DMS53 (cell line): ENCODE results near the gene PLEKHH2.
"Not testable (repeated sequence)": the region's sequence is repeated elsewhere in the genome, so short reads cannot be mapped to it uniquely, and the experiment has no call there.

Source experiments
- DNase-seq: peaks from one replicate; lab custom pipeline; 2025; lab: John Stamatoyannopoulos, UW

The PLEKHH2 gene

GRCh38 chr2:43637030-43637803 is at the start of gene PLEKHH2:
PLEKHH2 (plus strand) TSS chr2:43637260; CDS start chr2:43644674, 7,414 bp downstream.
- DNase-seq = peak; percentile 97

GRCh38 chr2:43592443-43592842 is 44.6 kb upstream of the PLEKHH2 start:
- no peak for DNase-seq

GRCh38 chr2:43593254-43593653 is 43.8 kb upstream of the PLEKHH2 start:
- DNase-seq = peak; percentile 22

- DNase-seq = no peak
Measured at GRCh38 chr2:43594875-43595274, 42.2 kb upstream of the PLEKHH2 start.

- DNase-seq = peak; percentile 100
Measured at GRCh38 chr2:43595603-43596412, 41.3 kb upstream of the PLEKHH2 start, which contains the start of gene THADA. THADA (minus strand) TSS chr2:43596038; CDS start chr2:43592392, 3,646 bp downstream.

GRCh38 chr2:43600596-43600995 is 36.5 kb upstream of the PLEKHH2 start:
- not testable (repeated sequence) for DNase-seq

- no peak for DNase-seq
Measured at GRCh38 chr2:43604674-43605073, 32.4 kb upstream of the PLEKHH2 start.

- DNase-seq = peak; percentile 88
Measured at GRCh38 chr2:43605079-43605655, 31.9 kb upstream of the PLEKHH2 start.

- DNase-seq = peak; percentile 56
Measured at GRCh38 chr2:43605851-43606250, 31.2 kb upstream of the PLEKHH2 start.

GRCh38 chr2:43609290-43609918 is 27.7 kb upstream of the PLEKHH2 start:
- peak; percentile 85 for DNase-seq

GRCh38 chr2:43610361-43610760 is 26.7 kb upstream of the PLEKHH2 start:
- no peak for DNase-seq

- peak; percentile 87 for DNase-seq
Measured at GRCh38 chr2:43611987-43612894, 24.8 kb upstream of the PLEKHH2 start.

- DNase-seq = no peak
Measured at GRCh38 chr2:43612944-43613343, 24.1 kb upstream of the PLEKHH2 start.

GRCh38 chr2:43616967-43617680 is 19.9 kb upstream of the PLEKHH2 start:
- DNase-seq = no peak

GRCh38 chr2:43619511-43619910 is 17.5 kb upstream of the PLEKHH2 start:
- no peak for DNase-seq

- no peak for DNase-seq
Measured at GRCh38 chr2:43622931-43623451, 14.1 kb upstream of the PLEKHH2 start.

- no peak for DNase-seq
Measured at GRCh38 chr2:43631618-43632317, 5.3 kb upstream of the PLEKHH2 start.

GRCh38 chr2:43634604-43635306 is 2.3 kb upstream of the PLEKHH2 start:
- DNase-seq = peak; percentile 97

- not testable (repeated sequence) for DNase-seq
Measured at GRCh38 chr2:43636153-43636552, 907 bp upstream of the PLEKHH2 start.
